Lung (tissue), 12 donors: ENCODE results near the gene RALGPS2. TPM values are rescaled to one million over a fixed set of nuclear protein-coding genes. Genes with fewer than 3 reads are reported as not detected.

ENCODE experiments used
- ATAC-seq: fragments of 200-7000 bp; cut with Tn5 transposase; one replicate; pipeline ENCODE4 v1.9.1; 2020; ENCODE audit warnings: moderate number of reproducible peaks; ENCODE audit not compliant: insufficient read depth, low FRiP score
- DNase-seq, 3 donors: peaks; one replicate each; pipeline ENCODE4 v3.0.0-alpha.2; 2013 to 2017
- H3K27ac ChIP-seq, 2 donors: one replicate each; pipeline ENCODE4 v1.5.1; 2013; ENCODE audit warnings: mild to moderate bottlenecking in 2 of 2, moderate library complexity in 2 of 2, control low read depth in 1 of 2, inconsistent platforms in 1 of 2, low read depth in 1 of 2, low read length in 1 of 2
- H3K27me3 ChIP-seq, 3 donors: one replicate each; pipeline ENCODE4 v1.5.1; 2013; ENCODE audit warnings: low read length in 2 of 3; ENCODE audit not compliant: control insufficient read depth in 3 of 3, insufficient read depth in 3 of 3
- H3K36me3 ChIP-seq, 4 donors: one replicate each; pipeline ENCODE4 v1.5.1; 2013; ENCODE audit warnings: low read length in 4 of 4, mild to moderate bottlenecking in 1 of 4, moderate library complexity in 1 of 4; ENCODE audit not compliant: control insufficient read depth in 4 of 4, insufficient read depth in 4 of 4
- H3K4me1 ChIP-seq, 5 donors: one replicate each; pipeline ENCODE4 v1.5.1; 2013; ENCODE audit warnings: low read length in 5 of 5, mild to moderate bottlenecking in 2 of 5, moderate library complexity in 1 of 5; ENCODE audit not compliant: control insufficient read depth in 5 of 5, insufficient read depth in 5 of 5
- H3K4me3 ChIP-seq: one replicate; pipeline ENCODE4 v1.5.1; 2013; ENCODE audit warnings: mild to moderate bottlenecking, control low read depth, moderate library complexity
- H3K9ac ChIP-seq, 2 donors: one replicate each; pipeline ENCODE4 v1.5.1; 2013; ENCODE audit warnings: low read length in 2 of 2, control low read depth in 1 of 2; ENCODE audit not compliant: insufficient read depth in 1 of 2
- H3K9me3 ChIP-seq, 4 donors: one replicate each; pipeline ENCODE4 v1.5.1; 2013; ENCODE audit warnings: low read length in 3 of 4, mild to moderate bottlenecking in 1 of 4, moderate library complexity in 1 of 4; ENCODE audit not compliant: control insufficient read depth in 4 of 4, insufficient read depth in 3 of 4
- WGBS, 2 donors: extraction: QIAGEN DNeasy Blood & Tissue Kit; methylation state at CpG; one replicate each; pipeline ENCODE4 v1.1.7; 2013; 5-methylcytosine and 5-hydroxymethylcytosine counted together
- polyA plus RNA-seq, 2 donors: library from polyadenylated mRNA; stranded (reverse); fragments of 200-250 nt; gene quantifications; one replicate each; pipeline ENCODE4 v1.2.1, GENCODE V29; 2013
- total RNA-seq, 2 donors: library from RNA; depleted of rRNA in 1 of 2; stranded (reverse); fragments of >200 nt in 1 of 2; gene quantifications; one replicate each; pipeline ENCODE4 v1.2.1, GENCODE V29; 2014 to 2021
- TF ChIP-seq, protein P1 (sequence below): IDR thresholded peaks from 2 replicates; pipeline ENCODE4 v1.5.1; 2012; ENCODE audit warnings: mild to moderate bottlenecking; ENCODE audit errors: control extremely low read depth, extremely low read depth
- donor health status: control.
- donor health status: control.
- donor health status: Bipolar disorder and iron deficiency.
- donor health status: healthy.
- donor health status: DM: yes; HTN: yes; CAD: no.

The RALGPS2 gene
- total and polyA plus RNA-seq, 4 donors, result 1.2 to 33.2 (median 5.1) TPM

DNA sequence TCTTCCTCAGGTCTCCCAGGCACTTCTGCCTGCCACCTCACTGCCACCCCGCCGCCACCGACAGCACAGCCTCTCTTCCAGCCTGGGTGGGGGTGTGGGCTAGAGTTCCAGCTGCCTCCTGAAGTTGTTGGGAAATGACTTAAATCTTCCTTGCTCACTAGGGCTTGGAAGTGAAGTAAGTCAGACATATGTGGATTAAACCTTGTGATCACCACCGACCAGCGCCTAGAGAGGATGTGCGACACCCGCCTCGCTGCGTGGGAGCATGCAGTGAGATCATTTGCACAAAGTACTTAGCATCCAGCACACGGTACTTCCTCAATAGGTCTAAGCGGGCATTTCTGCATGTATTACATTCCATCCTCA lies 229.3 kb downstream of the RALGPS2 start:
- H3K36me3 ChIP-seq, result no peaks in the 10 kb centered on the region
- H3K27me3 ChIP-seq, result no peaks in the 10 kb centered on the region
- 88 to 90% methylated on average over 11 of the region's 11 CpGs for WGBS, 2 donors
- no peak overlapping the region for H3K9ac ChIP-seq
- H3K4me3 ChIP-seq, result no peak overlapping the region
- TF ChIP-seq, protein P1, sequence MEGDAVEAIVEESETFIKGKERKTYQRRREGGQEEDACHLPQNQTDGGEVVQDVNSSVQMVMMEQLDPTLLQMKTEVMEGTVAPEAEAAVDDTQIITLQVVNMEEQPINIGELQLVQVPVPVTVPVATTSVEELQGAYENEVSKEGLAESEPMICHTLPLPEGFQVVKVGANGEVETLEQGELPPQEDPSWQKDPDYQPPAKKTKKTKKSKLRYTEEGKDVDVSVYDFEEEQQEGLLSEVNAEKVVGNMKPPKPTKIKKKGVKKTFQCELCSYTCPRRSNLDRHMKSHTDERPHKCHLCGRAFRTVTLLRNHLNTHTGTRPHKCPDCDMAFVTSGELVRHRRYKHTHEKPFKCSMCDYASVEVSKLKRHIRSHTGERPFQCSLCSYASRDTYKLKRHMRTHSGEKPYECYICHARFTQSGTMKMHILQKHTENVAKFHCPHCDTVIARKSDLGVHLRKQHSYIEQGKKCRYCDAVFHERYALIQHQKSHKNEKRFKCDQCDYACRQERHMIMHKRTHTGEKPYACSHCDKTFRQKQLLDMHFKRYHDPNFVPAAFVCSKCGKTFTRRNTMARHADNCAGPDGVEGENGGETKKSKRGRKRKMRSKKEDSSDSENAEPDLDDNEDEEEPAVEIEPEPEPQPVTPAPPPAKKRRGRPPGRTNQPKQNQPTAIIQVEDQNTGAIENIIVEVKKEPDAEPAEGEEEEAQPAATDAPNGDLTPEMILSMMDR, result no peak
- H3K9me3 ChIP-seq, result no peaks in the 10 kb centered on the region
- DNase-seq (no peak), ATAC-seq (no peak)
- H3K4me1 ChIP-seq, result peaks cover 0 to 9% (median 0%) of the 10 kb centered on the region in 5 donors
- no peak overlapping the region for H3K27ac ChIP-seq

DNA sequence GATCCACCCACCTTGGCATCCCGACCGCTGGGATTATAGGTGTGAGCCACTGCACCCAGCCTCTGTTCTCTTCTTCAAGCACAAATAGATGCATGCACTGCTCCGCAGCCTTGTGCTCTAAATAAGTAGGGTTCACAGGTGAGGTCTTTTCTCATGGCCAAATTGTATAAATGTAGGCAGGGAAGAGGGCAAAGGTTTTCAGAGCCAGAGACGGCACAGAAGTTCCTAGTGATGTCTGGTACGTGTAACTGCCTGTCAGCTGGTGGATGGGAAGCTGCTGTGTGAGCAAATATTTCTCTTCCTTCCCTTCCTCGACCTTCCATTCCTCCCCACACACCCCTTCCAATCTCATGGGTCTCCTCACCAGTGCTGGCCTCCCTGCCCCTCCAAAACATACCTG lies 229.9 kb downstream of the RALGPS2 start:
- Histone ChIP-seq H3K4me3 (no peak overlapping the region), H3K9ac (no peak overlapping the region), H3K27ac (no peak overlapping the region), H3K27me3 (no peaks in the 10 kb centered on the region), H3K9me3 (no peaks in the 10 kb centered on the region), H3K4me1 (peaks cover 0 to 9% (median 0%) of the 10 kb centered on the region in 5 donors), H3K36me3 (no peaks in the 10 kb centered on the region)
- no peak for DNase-seq
- WGBS, 2 donors, result 59 to 74% methylated on average over 6 of the region's 6 CpGs
- ATAC-seq, result no peak
- TF ChIP-seq, protein P1, result no peak

DNA sequence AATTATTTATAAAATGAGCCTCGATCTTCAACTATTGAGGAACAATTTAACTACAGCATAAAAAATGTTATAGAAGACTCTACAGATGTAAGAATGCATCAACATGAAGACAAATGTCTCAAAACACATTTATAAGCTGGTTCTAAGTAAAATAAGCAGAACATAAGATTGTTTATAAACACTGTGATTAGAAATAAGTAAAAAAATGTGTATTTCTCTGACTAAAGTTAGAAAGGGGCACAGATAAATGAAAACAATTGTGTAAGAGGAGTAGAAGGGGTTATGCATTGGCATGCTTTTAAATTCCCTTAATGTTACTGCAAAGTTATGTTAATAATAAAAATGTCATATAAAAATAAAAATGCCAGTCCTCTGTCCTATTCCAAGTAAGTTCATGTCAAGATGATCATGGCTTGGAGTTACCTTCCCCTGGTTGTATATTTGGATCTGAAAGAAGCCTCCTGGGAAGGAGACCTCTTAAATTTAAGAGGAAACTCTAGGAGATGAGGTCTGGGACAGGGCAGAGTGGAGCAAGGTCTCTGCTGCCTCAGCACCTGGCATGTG lies 230.4 kb downstream of the RALGPS2 start:
- ATAC-seq (no peak), DNase-seq (no peak)
- no peak overlapping the region for H3K4me3 ChIP-seq
- no peak overlapping the region for H3K9ac ChIP-seq
- 80 to 89% methylated on average over 1 of the region's 1 CpG for WGBS, 2 donors
- H3K27ac ChIP-seq, result no peak overlapping the region
- H3K27me3 ChIP-seq, result no peaks in the 10 kb centered on the region
- TF ChIP-seq, protein P1, result no peak
- no peaks in the 10 kb centered on the region for H3K36me3 ChIP-seq
- H3K4me1 ChIP-seq, result peaks cover 0 to 11% (median 0%) of the 10 kb centered on the region in 5 donors
- no peaks in the 10 kb centered on the region for H3K9me3 ChIP-seq

DNA sequence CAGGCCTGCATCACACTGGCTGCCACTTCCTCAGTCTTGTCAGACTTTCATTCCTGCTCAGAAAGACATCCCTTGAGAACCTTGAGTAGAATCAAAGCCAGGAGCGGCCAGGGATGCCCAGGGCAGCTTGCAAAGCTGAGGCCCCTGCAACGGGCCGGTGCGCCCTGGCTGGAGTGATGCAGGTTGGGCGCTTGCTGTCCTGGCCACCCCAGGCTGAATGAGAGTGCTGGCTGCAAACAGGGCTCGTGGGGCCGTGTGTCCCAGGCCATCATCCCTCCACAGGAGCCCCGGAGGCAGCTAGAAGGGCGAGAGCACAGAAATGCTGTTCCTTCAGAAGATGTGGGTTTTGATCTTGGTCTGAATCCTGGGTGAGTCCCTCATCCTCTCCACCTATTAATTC lies 233.4 kb downstream of the RALGPS2 start:
- Histone ChIP-seq H3K9ac (no peak overlapping the region), H3K4me1 (peaks cover 0 to 19% (median 2%) of the 10 kb centered on the region in 5 donors), H3K4me3 (no peak overlapping the region), H3K27ac (no peak overlapping the region), H3K36me3 (no peaks in the 10 kb centered on the region), H3K9me3 (peaks cover 0 to 3% (median 0%) of the 10 kb centered on the region in 4 donors), H3K27me3 (no peaks in the 10 kb centered on the region)
- 89 to 92% methylated on average over 9 of the region's 9 CpGs for WGBS, 2 donors
- TF ChIP-seq, protein P1, result no peak
- ATAC-seq (no peak), DNase-seq (no peak)
